Osteocyte (in vitro differentiated cells): ENCODE data around the gene TTLL11. TPM values are rescaled to one million over a fixed set of nuclear protein-coding genes. Genes with fewer than 3 reads are reported as not detected.

ENCODE experiments used
- DNase-seq: peaks from one replicate; pipeline ENCODE4 v3.0.0; 2021; ENCODE audit warnings: mixed read lengths; ENCODE audit not compliant: unreplicated experiment; ENCODE audit errors: extremely low spot score
- H3K27ac Mint-ChIP-seq: one replicate; pipeline ENCODE4 v1.8.0; 2021; ENCODE audit warnings: mild to moderate bottlenecking, mixed read lengths; ENCODE audit not compliant: unreplicated experiment
- H3K27me3 Mint-ChIP-seq: one replicate; pipeline ENCODE4 v1.8.0; 2021; ENCODE audit warnings: mixed read lengths; ENCODE audit not compliant: unreplicated experiment
- H3K36me3 Mint-ChIP-seq: one replicate; pipeline ENCODE4 v1.8.0; 2021; ENCODE audit warnings: mixed read lengths; ENCODE audit not compliant: unreplicated experiment
- H3K4me1 Mint-ChIP-seq: one replicate; pipeline ENCODE4 v1.8.0; 2021; ENCODE audit warnings: mixed read lengths; ENCODE audit not compliant: unreplicated experiment
- H3K4me3 Mint-ChIP-seq: one replicate; pipeline ENCODE4 v1.8.0; 2021; ENCODE audit warnings: mild to moderate bottlenecking, moderate library complexity, mixed read lengths; ENCODE audit not compliant: unreplicated experiment
- H3K9me3 Mint-ChIP-seq: one replicate; pipeline ENCODE4 v1.8.0; 2021; ENCODE audit warnings: mixed read lengths; ENCODE audit not compliant: unreplicated experiment
- CTCF ChIP-seq: fragments of 200-600 bp; sonication (generic); IDR thresholded peaks from 2 replicates; pipeline ENCODE4 v1.5.0; 2021; ENCODE audit warnings: antibody characterized with exemption, mild to moderate bottlenecking, moderate library complexity
- total RNA-seq: library from RNA; stranded (reverse); gene quantifications from 2 replicates; pipeline ENCODE4 v1.2.1, GENCODE V29; 2021

The TTLL11 gene
- total RNA-seq, 1 donor from 2014 or later: 6.0 TPM

GRCh38 chr9:121852241-121852640 lies 240.9 kb downstream of the TTLL11 start:
- Mint-ChIP-seq H3K27me3 (no peaks in the 10 kb centered on the region), H3K4me1 (no peaks in the 10 kb centered on the region), H3K27ac (no peak overlapping the region), H3K9me3 (peaks cover 11% of the 10 kb centered on the region), H3K4me3 (no peak overlapping the region), H3K36me3 (peaks cover 7% of the 10 kb centered on the region)
- peak; percentile 15 for DNase-seq
- TF ChIP-seq CTCF: no peak

GRCh38 chr9:121851641-121852091 lies 241.4 kb downstream of the TTLL11 start:
- Mint-ChIP-seq H3K27me3 (no peaks in the 10 kb centered on the region), H3K36me3 (peaks cover 7% of the 10 kb centered on the region), H3K4me3 (no peak overlapping the region), H3K9me3 (peaks cover 11% of the 10 kb centered on the region), H3K4me1 (no peaks in the 10 kb centered on the region), H3K27ac (no peak overlapping the region)
- TF ChIP-seq CTCF: no peak
- DNase-seq: peak; percentile 57

- no peak for TF ChIP-seq CTCF
- no peaks in the 10 kb centered on the region for H3K27me3 Mint-ChIP-seq
- H3K36me3 Mint-ChIP-seq: peaks cover 7% of the 10 kb centered on the region
- peaks cover 11% of the 10 kb centered on the region for H3K9me3 Mint-ChIP-seq
- H3K4me3 Mint-ChIP-seq: no peak overlapping the region
- H3K4me1 Mint-ChIP-seq: no peaks in the 10 kb centered on the region
- no peak overlapping the region for H3K27ac Mint-ChIP-seq
- peak; percentile 25 for DNase-seq
Measured at GRCh38 chr9:121850366-121850765, 242.7 kb downstream of the TTLL11 start.

- Mint-ChIP-seq H3K9me3 (peaks cover 17% of the 10 kb centered on the region), H3K36me3 (peaks cover 14% of the 10 kb centered on the region), H3K4me1 (no peaks in the 10 kb centered on the region), H3K4me3 (no peak overlapping the region), H3K27ac (no peak overlapping the region), H3K27me3 (no peaks in the 10 kb centered on the region)
- no peak for DNase-seq
- TF ChIP-seq CTCF: no peak
Measured at GRCh38 chr9:121849554-121849953, 243.6 kb downstream of the TTLL11 start.

- no peak for TF ChIP-seq CTCF
- DNase-seq: no peak
- H3K36me3 Mint-ChIP-seq: peaks cover 17% of the 10 kb centered on the region
- H3K27me3 Mint-ChIP-seq: no peaks in the 10 kb centered on the region
- H3K9me3 Mint-ChIP-seq: peaks cover 23% of the 10 kb centered on the region
- H3K27ac Mint-ChIP-seq: no peak overlapping the region
- peaks cover 14% of the 10 kb centered on the region for H3K4me1 Mint-ChIP-seq
- no peak overlapping the region for H3K4me3 Mint-ChIP-seq
Measured at GRCh38 chr9:121844562-121844961, 248.5 kb downstream of the TTLL11 start.
